Tibial nerve (tissue), 4 donors: Measurements from ENCODE around the gene THBS3. TPM values are rescaled to one million over a fixed set of nuclear protein-coding genes. Genes with fewer than 3 reads are reported as not detected.

ENCODE experiments used
- DNase-seq, 2 donors: peaks; one replicate each; pipeline ENCODE4 v3.0.0-alpha.2; 2019; ENCODE audit warnings: low spot score in 2 of 2
- H3K27ac ChIP-seq, 4 donors: fragments of 200-600 bp; sonication (generic) in 3 of 4; one replicate each; pipeline ENCODE4 v1.5.1; 2017 to 2019; ENCODE audit warnings: mild to moderate bottlenecking in 1 of 4
- H3K27me3 ChIP-seq, 2 donors: fragments of 200-600 bp; sonication (generic) in 1 of 2; one replicate each; pipeline versions ENCODE4 v1.5.1 to v1.6.0; 2017 to 2019
- H3K36me3 ChIP-seq, 3 donors: fragments of 200-600 bp; sonication (generic); one replicate each; pipeline ENCODE4 v1.5.1; 2018 to 2019
- H3K4me1 ChIP-seq, 4 donors: fragments of 200-600 bp; sonication (generic) in 3 of 4; one replicate each; pipeline ENCODE4 v1.5.1; 2017 to 2019
- H3K4me3 ChIP-seq, 4 donors: fragments of 200-600 bp; sonication (generic) in 3 of 4; one replicate each; pipeline ENCODE4 v1.5.1; 2017 to 2019; ENCODE audit warnings: mild to moderate bottlenecking in 1 of 4, moderate library complexity in 1 of 4
- H3K9me3 ChIP-seq, 4 donors: fragments of 200-600 bp; sonication (generic) in 3 of 4; one replicate each; pipeline ENCODE4 v1.5.1; 2017 to 2019
- EP300 ChIP-seq, 2 donors: sonication (generic); formaldehyde crosslinking; IDR thresholded peaks; one replicate each; pipeline ENCODE4 v1.6.1; 2017; ENCODE audit warnings: antibody characterized with exemption in 2 of 2, mild to moderate bottlenecking in 1 of 2
- POLR2A ChIP-seq, 2 donors: fragments of 450-650 bp; IDR thresholded peaks; one replicate each; pipeline ENCODE4 v1.6.1; 2017; ENCODE audit warnings: antibody characterized with exemption in 2 of 2, mild to moderate bottlenecking in 2 of 2, moderate library complexity in 2 of 2
- WGBS, 2 donors: methylation state at CpG; one replicate each; pipeline ENCODE4 v1.1.5; 2018; 5-methylcytosine and 5-hydroxymethylcytosine counted together
- total RNA-seq, 4 donors: library from RNA; depleted of rRNA; stranded (reverse); fragments of >200 nt; gene quantifications; one replicate each; pipeline ENCODE4 v1.1.0, GENCODE V29; 2016
- TF ChIP-seq, protein P1 (sequence below), 5 experiments: fragments of 200-600 bp in 3 of 5; fragments of 450-650 bp in 2 of 5; sonication (generic) in 3 of 5; IDR thresholded peaks; one replicate each; pipeline ENCODE4 v1.5.1; 2016 to 2019; ENCODE audit warnings: antibody characterized with exemption in 5 of 5, mild to moderate bottlenecking in 3 of 5, moderate library complexity in 2 of 5

Gene THBS3
- total RNA-seq, 4 donors from 2014 or later = 33.9 to 119 (median 52.6) TPM

DNA sequence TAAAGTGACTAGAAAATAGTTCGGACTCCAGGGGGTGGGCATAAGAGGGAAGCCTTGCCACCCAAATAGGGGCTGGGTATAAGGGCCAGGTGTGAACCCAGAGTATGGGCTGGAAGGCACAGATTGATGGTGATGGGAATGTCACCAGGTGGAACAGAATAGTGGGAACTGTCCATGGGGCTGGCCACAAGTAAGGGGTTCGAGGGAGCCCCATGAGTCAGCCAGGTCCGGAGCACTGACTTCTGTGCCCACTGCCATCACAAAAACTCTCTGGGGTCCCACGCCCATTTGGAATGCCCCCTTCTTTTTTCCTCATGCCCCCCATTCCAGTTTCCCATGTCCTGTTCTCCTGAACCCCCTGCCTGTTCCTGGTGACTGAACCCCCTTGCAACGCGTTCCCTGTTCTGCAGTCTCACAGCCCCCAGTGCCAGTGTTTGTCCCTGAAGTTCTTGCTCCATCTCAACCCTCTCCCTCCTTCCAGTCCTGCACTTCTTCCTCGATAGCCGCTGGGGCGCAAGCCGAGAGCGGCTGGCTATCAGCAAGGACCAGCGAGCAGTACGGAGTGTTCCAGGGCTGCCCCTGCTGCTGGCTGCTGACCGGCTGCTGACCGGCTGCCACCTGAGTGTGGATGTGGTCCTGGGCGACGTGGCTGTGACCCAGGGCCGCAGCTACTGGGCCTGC lies 26.2 kb downstream of the THBS3 start:
- DNase-seq = peak in 1 of 2 donors; percentile 10

DNA sequence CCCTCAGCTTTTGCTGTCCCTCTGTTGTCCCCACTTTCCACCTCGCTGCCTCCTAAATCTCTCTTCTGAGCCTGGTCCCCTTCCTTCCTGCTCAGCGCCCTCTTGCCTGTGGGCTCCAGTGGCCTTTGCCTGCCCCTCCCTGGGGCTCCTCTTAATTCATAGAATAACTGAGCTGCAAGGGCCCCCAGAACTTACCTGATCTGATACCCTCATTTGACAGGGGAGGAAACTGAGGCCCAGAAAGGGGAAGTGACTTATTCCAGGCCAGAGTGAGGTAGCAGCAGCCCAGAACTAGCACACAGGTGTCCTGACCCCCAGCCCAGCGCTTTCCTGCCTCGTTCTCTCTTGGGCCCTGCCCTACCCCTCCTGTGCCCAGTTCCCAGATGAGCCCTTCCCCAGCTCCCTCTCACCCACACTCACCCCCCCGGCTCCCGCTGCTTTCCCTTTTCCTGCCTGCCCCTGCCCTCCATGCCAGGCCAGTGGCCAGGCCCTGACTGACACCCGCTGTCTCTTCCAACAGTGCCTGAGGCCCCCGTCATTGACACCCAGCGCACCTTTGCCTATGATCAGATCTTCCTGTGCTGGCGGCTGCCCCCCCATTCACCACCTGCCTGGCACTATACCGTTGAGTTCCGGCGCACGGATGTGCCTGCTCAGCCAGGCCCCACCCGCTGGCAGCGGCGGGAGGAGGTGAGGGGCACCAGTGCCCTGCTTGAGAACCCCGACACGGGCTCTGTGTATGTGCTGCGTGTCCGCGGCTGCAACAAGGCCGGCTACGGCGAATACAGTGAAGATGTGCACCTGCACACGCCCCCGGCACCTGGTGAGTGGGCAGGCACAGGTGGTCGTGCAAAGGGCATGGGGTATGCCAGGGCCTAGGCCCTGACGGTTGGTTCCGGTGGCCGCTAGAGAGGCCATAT lies 28.3 kb downstream of the THBS3 start:
- WGBS, 2 donors = 93 to 95% methylated on average over 29 to 31 of the region's 31 CpGs
- no peak for DNase-seq
- Histone ChIP-seq H3K4me1 (peaks cover 0 to 51% (median 13%) of the 10 kb centered on the region in 4 donors), H3K4me3 (no peak overlapping the region), H3K36me3 (peaks cover 0 to 8% (median 0%) of the 10 kb centered on the region in 3 donors), H3K9me3 (no peaks in the 10 kb centered on the region), H3K27me3 (peaks cover 0 to 6% of the 10 kb centered on the region in 2 donors), H3K27ac (peak overlapping the region in 3 of 4 donors; percentile 59 to 77 (median 69))
- no peak for TF ChIP-seq EP300 (IDR thresholded peaks at IDR 0.05)
- TF ChIP-seq, protein P1, sequence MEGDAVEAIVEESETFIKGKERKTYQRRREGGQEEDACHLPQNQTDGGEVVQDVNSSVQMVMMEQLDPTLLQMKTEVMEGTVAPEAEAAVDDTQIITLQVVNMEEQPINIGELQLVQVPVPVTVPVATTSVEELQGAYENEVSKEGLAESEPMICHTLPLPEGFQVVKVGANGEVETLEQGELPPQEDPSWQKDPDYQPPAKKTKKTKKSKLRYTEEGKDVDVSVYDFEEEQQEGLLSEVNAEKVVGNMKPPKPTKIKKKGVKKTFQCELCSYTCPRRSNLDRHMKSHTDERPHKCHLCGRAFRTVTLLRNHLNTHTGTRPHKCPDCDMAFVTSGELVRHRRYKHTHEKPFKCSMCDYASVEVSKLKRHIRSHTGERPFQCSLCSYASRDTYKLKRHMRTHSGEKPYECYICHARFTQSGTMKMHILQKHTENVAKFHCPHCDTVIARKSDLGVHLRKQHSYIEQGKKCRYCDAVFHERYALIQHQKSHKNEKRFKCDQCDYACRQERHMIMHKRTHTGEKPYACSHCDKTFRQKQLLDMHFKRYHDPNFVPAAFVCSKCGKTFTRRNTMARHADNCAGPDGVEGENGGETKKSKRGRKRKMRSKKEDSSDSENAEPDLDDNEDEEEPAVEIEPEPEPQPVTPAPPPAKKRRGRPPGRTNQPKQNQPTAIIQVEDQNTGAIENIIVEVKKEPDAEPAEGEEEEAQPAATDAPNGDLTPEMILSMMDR (IDR thresholded peaks at IDR 0.05) = no peak
- no peak for TF ChIP-seq POLR2A (IDR thresholded peaks at IDR 0.05)

More for the DNA sequence above, 26.2 kb downstream of the THBS3 start:
- WGBS, 2 donors = 89 to 96% methylated on average over 16 of the region's 18 CpGs
- Histone ChIP-seq H3K27me3 (no peaks in the 10 kb centered on the region), H3K27ac (no peak overlapping the region), H3K4me3 (no peak overlapping the region), H3K9me3 (no peaks in the 10 kb centered on the region), H3K4me1 (peaks cover 0 to 44% (median 19%) of the 10 kb centered on the region in 4 donors), H3K36me3 (peaks cover 0 to 8% (median 0%) of the 10 kb centered on the region in 3 donors)
- TF ChIP-seq POLR2A (IDR thresholded peaks at IDR 0.05) = no peak
- TF ChIP-seq EP300 (IDR thresholded peaks at IDR 0.05) = no peak
- TF ChIP-seq, protein P1 (IDR thresholded peaks at IDR 0.05) = no peak

DNA sequence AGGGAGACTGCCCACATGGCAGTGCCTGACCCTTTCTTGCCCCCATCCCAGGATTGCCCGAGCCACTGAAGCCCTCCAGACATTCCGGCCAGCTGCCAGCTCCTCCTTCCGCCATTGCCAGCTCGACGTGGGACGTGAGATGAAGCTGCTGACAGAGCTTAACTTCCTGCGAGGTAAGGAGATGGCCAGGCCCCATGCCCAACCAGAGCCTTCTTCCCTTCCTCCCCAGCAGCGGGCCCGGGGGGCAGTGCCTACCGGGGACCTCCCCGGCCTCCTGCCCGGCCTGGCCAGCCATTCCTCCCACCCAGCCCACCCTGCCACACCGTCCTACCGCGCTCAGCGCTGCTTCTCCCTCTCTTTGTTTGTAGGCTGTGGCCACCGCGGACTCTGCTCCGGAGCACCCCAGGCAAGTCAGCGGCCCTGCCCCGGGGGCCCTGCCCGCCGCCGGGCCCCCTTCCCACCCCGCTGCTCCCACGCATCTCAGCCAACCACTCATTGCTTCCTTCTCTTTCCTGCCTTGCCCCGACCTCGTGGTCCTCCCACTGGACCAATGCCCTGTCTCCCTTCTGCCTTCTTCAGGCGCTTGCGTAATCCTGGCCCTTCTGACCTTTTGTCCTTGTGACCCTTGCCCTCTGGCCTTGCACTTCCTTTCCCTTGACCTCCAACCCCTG lies 29.1 kb downstream of the THBS3 start:
- no peaks in the 10 kb centered on the region for H3K9me3 ChIP-seq
- H3K4me3 ChIP-seq = peak overlapping the region in 2 of 4 donors; percentile 20 to 41
- peak overlapping the region in 3 of 4 donors; percentile 59 to 77 (median 69) for H3K27ac ChIP-seq
- H3K27me3 ChIP-seq = peaks cover 0 to 13% of the 10 kb centered on the region in 2 donors
- H3K4me1 ChIP-seq = peaks cover 0 to 59% (median 20%) of the 10 kb centered on the region in 4 donors
- WGBS, 2 donors = 60 to 62% methylated on average over 21 to 30 of the region's 30 CpGs
- TF ChIP-seq, protein P1 (IDR thresholded peaks at IDR 0.05) = no peak
- TF ChIP-seq EP300 (IDR thresholded peaks at IDR 0.05) (peak in 1 of 2 donors; percentile 69), POLR2A (IDR thresholded peaks at IDR 0.05) (no peak)
- DNase-seq = peak in 1 of 2 donors; percentile 19
- H3K36me3 ChIP-seq = peaks cover 0 to 8% (median 0%) of the 10 kb centered on the region in 3 donors

DNA sequence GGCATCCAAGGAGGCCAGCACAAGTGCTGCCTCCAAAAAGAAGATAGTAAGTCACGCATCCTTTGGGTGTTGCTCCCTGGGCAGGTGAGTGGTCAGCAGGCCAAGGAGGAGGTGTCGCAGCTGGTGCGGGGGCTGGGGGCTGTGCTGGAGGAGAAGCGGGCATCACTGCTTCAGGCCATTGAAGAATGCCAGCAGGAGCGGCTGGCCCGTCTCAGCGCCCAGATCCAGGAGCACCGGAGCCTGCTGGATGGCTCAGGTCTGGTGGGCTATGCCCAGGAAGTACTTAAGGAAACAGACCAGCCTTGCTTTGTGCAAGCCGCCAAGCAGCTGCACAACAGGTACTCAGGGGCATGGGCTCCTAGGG lies 29.8 kb downstream of the THBS3 start:
- H3K4me3 ChIP-seq = peak overlapping the region in 2 of 4 donors; percentile 20 to 41
- no peaks in the 10 kb centered on the region for H3K9me3 ChIP-seq
- peak overlapping the region in 2 of 4 donors; percentile 59 to 77 for H3K27ac ChIP-seq
- DNase-seq = peak in 1 of 2 donors; percentile 4
- H3K4me1 ChIP-seq = peaks cover 0 to 63% (median 23%) of the 10 kb centered on the region in 4 donors
- 95 to 96% methylated on average over 9 of the region's 9 CpGs for WGBS, 2 donors
- H3K36me3 ChIP-seq = peaks cover 0 to 8% (median 0%) of the 10 kb centered on the region in 3 donors
- TF ChIP-seq, protein P1 (IDR thresholded peaks at IDR 0.05) = no peak
- TF ChIP-seq EP300 (IDR thresholded peaks at IDR 0.05) (no peak), POLR2A (IDR thresholded peaks at IDR 0.05) (no peak)
- peaks cover 0 to 13% of the 10 kb centered on the region in 2 donors for H3K27me3 ChIP-seq
